HG03457 (cell line): ENCODE results near the gene OPN1MW2.
"Not testable (repeated sequence)": the region's sequence is repeated elsewhere in the genome, so short reads cannot be mapped to it uniquely, and the experiment has no call there.

ENCODE experiments used
- ATAC-seq: cut with Tn5 transposase; IDR thresholded peaks from one replicate; pipeline ENCODE4 v1.9.1; 2021; ENCODE audit warnings: moderate number of reproducible peaks; ENCODE audit not compliant: unreplicated experiment

The OPN1MW2 gene

GRCh38 chrX:154219456-154219855 is at the start of gene OPN1MW2:
Gene OPN1MW2, plus strand, starts transcription at chrX:154219756. Its CDS starts 60 bp downstream, at chrX:154219816.
- not testable (repeated sequence) for ATAC-seq

GRCh38 chrX:154172535-154172943 is 47.0 kb upstream of the OPN1MW2 start:
- not testable (repeated sequence) for ATAC-seq

- not testable (repeated sequence) for ATAC-seq
These were observed 45.2 kb upstream of the OPN1MW2 start for GRCh38 chrX:154174356-154174755.

GRCh38 chrX:154182296-154182695 is 37.3 kb upstream of the OPN1MW2 start, which contains the start of gene OPN1MW:
Gene OPN1MW, plus strand, starts transcription at chrX:154182596. Its CDS starts 82 bp downstream, at chrX:154182678.
- ATAC-seq, result not testable (repeated sequence)

GRCh38 chrX:154183794-154184193 is 35.8 kb upstream of the OPN1MW2 start:
- not testable (repeated sequence) for ATAC-seq

- not testable (repeated sequence) for ATAC-seq
These were observed 26.7 kb upstream of the OPN1MW2 start for GRCh38 chrX:154192846-154193245.

GRCh38 chrX:154194316-154194715 is 25.2 kb upstream of the OPN1MW2 start:
- ATAC-seq, result not testable (repeated sequence)

DNA sequence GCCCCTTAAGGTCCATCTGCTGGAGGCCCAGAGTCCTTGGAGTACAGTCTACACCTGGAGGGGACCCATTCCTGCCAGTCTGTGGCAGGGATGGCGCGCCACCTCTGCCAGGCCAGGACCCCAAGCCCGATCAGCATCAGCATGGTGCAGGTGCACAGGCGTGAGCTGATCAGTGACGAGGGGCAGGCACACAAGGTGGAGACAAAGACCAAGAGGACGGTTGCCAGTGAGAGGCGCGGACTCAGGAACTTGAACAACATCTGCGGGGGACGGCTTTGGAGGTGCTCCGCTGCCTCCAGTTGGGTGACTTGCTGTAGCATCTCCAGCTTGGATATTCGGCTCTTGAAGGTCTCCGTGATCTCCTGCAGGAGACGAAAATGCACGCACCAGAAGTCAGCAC is 23.1 kb upstream of the OPN1MW2 start:
- not testable (repeated sequence) for ATAC-seq

- ATAC-seq, result not testable (repeated sequence)
These were observed 9.7 kb upstream of the OPN1MW2 start for GRCh38 chrX:154209670-154210418.

DNA sequence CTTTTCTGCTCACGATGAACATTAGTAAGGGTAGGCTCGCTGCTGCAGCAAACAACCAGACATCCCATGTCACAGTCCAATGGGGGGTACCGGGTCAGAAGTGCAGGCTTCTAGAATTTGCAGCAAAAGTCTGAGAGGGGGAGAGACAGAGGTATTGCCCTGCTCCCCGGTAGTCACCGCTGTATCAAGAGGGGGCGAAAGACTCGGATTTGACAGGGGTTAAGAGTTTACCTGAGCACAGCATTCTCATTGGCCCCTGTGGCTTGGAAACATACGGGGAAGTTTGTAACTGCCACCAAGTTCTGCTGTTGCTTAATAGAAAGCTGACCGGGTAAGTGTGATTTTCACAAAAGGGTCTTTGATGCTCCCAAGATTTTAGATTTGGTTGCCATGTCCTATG is 8.5 kb upstream of the OPN1MW2 start:
- not testable (repeated sequence) for ATAC-seq

- not testable (repeated sequence) for ATAC-seq
These were observed 8.1 kb upstream of the OPN1MW2 start for GRCh38 chrX:154211499-154211898.

DNA sequence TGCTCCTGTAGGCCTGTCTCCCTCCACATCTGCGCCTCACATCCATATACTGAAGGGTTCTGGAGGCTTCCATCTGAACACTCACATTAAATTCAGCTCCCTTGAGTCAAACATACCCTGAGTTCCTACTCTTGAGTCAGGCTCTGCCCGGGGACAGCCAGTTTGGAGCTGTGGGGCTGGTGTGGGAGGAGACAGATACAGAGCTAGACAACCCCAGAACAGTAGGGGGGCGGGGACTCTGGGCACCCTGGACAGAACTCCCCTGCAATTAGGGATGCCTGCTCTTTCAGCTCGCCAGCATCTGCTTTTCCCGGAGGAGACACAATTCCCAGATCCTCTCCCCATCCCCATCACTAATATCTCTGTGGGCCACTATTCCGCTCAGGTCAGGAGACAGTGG is 5.7 kb downstream of the OPN1MW2 start:
- ATAC-seq, result not testable (repeated sequence)

DNA sequence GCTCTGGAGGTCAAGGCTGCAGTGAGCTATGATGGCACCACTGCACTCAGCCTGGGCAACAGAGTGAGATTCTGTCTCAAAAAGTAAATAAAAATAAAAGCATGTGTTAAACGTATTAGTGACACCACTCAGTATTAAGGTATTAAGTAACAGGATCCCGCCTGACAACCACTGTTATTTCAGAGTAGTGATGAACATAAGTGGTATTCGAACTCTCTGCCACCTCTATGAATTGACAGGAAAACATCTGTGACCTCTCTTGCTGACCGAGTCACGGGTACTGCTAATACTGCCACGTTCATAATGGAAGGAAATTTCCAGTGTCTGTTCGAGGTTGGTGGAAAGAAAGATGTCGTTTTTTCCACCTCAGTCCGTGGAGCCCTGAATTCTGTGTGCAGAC is 7.2 kb downstream of the OPN1MW2 start:
- not testable (repeated sequence) for ATAC-seq

- not testable (repeated sequence) for ATAC-seq
These were observed 11.9 kb downstream of the OPN1MW2 start for GRCh38 chrX:154231443-154231842.

DNA sequence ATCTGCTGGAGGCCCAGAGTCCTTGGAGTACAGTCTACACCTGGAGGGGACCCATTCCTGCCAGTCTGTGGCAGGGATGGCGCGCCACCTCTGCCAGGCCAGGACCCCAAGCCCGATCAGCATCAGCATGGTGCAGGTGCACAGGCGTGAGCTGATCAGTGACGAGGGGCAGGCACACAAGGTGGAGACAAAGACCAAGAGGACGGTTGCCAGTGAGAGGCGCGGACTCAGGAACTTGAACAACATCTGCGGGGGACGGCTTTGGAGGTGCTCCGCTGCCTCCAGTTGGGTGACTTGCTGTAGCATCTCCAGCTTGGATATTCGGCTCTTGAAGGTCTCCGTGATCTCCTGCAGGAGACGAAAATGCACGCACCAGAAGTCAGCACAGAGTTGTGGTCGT is 14.1 kb downstream of the OPN1MW2 start:
- not testable (repeated sequence) for ATAC-seq

GRCh38 chrX:154238939-154239559 is 19.5 kb downstream of the OPN1MW2 start:
- not testable (repeated sequence) for ATAC-seq

GRCh38 chrX:154239982-154240503 is 20.5 kb downstream of the OPN1MW2 start:
- ATAC-seq, result not testable (repeated sequence)

GRCh38 chrX:154247377-154248045 is 28.0 kb downstream of the OPN1MW2 start:
- not testable (repeated sequence) for ATAC-seq

DNA sequence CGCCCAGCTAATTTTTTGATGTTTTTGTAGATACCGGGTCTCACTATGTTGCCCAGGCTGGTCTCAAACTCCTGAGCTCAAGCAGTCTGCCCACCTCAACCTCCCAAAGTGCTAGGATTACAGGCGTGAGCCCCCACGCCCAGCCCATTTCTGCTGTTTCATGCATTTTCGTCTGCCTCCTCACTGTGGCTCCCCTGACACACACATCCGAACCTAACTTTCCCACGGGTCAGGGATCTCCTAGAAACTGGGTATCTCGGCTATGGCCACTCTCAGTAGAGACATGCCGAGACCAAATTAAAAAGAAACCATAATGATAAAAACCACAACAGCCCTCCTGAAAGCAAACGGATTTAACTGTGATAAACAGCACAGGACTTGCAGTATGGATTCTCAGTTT is 28.5 kb downstream of the OPN1MW2 start:
- ATAC-seq, result not testable (repeated sequence)

- ATAC-seq, result not testable (repeated sequence)
These were observed 37.7 kb downstream of the OPN1MW2 start, which contains the start of gene OPN1MW3 for GRCh38 chrX:154257282-154257681. Gene OPN1MW3, plus strand, starts transcription at chrX:154257582. Its CDS starts 38 bp downstream, at chrX:154257620.

GRCh38 chrX:154258711-154259110 is 39.2 kb downstream of the OPN1MW2 start:
- ATAC-seq, result not testable (repeated sequence)
